Renal cortex interstitium (tissue), 11 donors: ENCODE data around the gene PARD3. TPM values are rescaled to one million over a fixed set of nuclear protein-coding genes. Genes with fewer than 3 reads are reported as not detected.
"Not testable (repeated sequence)": the region's sequence is repeated elsewhere in the genome, so short reads cannot be mapped to it uniquely, and the experiment has no call there.

Experiments used
- DNase-seq, 11 donors: peaks; one replicate each; pipeline ENCODE4 v3.0.0-alpha.2; 2013; ENCODE audit warnings: low read depth in 9 of 11, low spot score in 4 of 11; ENCODE audit errors: extremely low read depth in 1 of 11
- polyA plus RNA-seq, 3 donors: library from polyadenylated mRNA; unstranded; fragments of 120-200 nt; gene quantifications; one replicate each; pipeline ENCODE4 v1.2.1, GENCODE V29; 2013; ENCODE audit not compliant: insufficient read length in 3 of 3

PARD3 gene
- polyA plus RNA-seq, 3 donors = 68.5 to 88.7 (median 71.1) TPM

DNA sequence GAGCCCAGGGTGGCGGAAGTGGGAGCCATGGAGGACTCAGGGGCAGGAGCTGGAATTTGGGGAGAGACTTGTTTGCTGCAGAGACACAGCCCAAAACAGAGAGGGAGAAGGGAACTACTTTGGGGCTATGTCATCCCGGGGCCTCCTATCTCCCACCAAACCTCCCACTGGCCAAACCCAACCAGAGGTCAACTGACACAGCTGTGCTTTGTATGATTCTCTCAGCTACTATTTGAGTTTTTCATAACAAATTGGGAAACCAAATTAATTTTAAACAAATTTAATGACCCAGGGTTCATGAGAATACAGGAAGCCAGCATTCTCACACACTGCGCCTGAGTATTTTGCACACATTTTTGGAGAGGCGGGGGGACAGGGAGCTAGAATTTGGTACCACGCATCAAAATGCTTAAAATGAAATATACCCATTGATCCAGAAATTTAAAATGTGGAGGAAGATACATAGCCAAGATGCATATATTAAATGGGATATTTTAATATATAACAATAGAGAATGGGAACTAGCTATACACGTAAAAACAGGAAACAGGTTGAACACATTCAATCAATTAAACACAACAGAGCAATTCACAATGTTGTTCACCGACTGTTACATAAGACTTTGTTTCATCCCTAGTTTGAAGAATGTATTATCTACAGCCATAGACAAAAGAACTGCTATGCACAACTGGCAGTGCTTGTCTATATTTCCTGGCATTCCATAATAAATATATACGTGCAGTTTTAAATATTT, 105.3 kb downstream of the PARD3 start:
- no peak for DNase-seq

GRCh38 chr10:34707656-34708055, 107.4 kb downstream of the PARD3 start:
- no peak for DNase-seq

DNA sequence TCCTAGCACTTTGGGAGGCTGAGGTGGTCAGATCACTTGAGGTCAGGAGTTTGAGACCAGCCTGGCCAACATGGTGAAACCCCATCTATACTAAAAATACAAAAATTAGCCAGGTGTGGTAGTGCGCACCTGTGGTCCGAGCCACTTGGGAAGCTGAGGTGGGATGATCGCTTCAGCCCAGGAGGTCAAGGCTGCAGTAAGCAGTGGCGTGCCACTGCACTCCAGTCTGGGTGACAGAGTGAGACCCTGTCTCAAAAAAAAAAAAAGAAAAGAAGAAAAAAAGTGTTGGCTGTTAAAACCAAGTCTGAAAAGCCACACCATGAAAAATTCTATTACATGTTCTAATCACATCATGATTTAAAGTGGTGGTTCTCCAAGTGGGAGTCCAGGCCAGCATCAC, 108.1 kb downstream of the PARD3 start:
- DNase-seq = not testable (repeated sequence)

GRCh38 chr10:34706147-34706546, 108.9 kb downstream of the PARD3 start:
- DNase-seq = no peak

GRCh38 chr10:34705563-34705962, 109.5 kb downstream of the PARD3 start:
- DNase-seq = no peak

- DNase-seq = no peak
Observed at GRCh38 chr10:34704526-34705184, 110.4 kb downstream of the PARD3 start.

DNA sequence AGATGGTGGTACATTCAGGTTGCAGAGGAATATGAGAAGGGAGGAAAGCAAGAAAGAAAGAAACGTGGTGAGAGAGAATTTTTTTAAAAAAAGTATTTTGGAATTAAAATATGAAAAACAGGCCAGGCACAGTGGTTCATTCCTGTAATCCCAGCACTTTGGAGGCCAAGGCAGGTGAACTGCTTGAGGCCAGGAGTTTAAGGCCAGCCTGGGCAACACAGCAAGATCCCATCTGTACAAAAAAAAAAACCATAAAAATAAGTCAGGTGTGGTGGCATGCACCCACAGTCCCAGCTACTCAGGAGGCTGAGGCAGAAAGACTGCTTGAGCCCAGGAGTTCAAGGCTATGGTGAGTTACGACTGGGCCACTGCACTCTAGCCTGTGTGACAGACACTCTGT, 112.1 kb downstream of the PARD3 start:
- DNase-seq = no peak

GRCh38 chr10:34702093-34702937, 112.8 kb downstream of the PARD3 start:
- no peak for DNase-seq

DNA sequence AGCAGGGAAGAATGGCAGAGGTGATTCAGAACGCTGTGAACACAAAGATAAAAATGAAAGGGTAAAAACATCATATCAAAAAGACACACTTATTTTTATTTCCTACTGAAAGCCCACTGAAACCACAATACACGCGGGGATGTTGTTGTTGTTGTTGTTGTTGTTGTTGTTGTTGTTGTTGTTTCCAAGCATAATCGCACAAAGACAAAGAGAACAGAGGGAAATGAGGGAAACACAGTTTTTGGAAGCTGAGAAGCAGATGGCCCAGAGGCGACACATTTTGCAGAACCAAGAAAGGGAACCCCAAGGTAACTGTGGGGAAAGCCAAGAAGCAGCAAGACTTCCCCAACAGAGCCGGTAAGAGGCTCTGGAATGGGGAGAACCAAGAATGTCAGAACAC, 113.9 kb downstream of the PARD3 start:
- no peak for DNase-seq

- DNase-seq = not testable (repeated sequence)
Observed at GRCh38 chr10:34700752-34701151, 114.3 kb downstream of the PARD3 start.

DNA sequence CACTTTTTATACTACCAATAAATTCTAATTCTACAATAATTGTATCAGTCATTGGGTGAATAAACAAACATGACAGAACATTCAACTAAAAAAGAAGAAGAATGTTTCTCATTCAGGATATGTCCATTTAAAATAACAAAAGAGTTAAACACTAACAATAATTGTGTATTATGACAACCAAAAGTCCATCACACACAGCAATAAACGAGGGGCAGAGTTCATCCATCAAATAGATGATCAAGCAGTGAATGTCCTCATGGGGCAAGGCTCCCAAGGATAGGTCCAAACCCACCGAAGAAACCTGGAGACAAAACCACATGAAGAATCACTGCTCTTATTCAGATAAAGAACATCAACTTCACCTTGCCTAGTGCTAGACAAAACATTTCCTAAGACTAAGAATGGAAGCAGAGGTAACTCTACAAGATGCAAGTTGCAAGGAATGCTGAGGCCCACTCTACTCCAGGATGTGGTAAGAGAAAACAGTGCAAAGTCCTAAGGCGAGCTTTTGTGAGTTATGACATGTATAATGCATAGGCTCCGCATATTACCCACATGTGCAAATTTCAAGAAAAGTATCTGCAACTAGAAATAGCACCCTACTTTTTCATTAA, 115.1 kb downstream of the PARD3 start:
- DNase-seq = no peak

DNA sequence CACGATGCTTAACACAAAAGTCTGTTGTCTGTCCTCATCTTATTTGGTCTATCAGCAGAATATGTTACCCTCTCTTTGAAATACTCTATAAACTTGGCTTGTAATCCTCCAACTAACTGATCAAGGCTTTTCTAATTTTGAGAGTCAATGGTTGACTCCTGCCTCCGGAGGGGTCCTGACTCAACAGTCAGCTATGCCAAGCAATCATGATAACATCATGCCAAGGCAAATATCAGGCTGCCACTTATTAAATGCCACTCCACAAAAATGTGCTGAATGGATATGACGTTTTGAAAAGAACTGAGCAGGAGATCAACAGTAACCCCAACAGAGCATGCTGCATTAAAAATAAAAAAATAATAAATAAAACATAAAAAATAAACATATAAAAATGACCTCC, 116.1 kb downstream of the PARD3 start:
- DNase-seq = no peak

- no peak for DNase-seq
Observed at GRCh38 chr10:34698248-34698831, 116.8 kb downstream of the PARD3 start.

- peak in 4 of 11 donors; percentile 22 to 68 (median 34) for DNase-seq
Observed at GRCh38 chr10:34697351-34698247, 117.5 kb downstream of the PARD3 start.

- no peak for DNase-seq
Observed at GRCh38 chr10:34696423-34696822, 118.7 kb downstream of the PARD3 start.

DNA sequence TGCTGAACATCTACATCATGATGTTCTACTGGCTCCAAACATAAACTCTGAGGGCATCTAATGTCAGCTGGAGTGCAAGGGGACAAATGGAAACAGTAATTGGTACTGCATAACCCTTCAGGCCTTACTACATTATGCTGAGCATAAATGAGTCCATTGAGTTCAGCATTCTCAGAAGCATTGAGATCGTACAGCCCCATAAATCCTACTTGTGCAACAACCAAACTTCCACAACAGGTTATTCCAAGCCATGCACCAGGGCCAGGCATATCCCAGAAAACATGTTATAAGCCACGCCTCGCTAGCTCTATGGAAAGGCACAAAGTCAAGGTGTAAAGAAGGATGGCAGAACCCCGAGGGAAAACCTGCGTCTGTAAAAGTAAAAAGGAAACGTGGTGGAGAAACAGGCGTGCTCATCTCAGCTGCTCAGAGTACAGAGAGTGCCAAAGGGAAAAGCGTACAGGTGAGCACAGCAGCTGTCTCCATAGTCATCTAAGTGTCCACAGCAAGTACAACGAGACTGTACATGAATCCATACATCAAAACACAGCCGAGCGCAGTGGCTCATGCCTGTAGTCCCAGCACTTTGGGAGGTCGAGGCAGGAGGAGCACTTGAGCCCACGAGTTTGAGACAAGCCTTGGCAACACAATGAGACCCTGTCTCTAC, 124.6 kb downstream of the PARD3 start:
- DNase-seq = no peak

GRCh38 chr10:34689053-34689452, 126.0 kb downstream of the PARD3 start:
- no peak for DNase-seq
